Measurements from ENCODE around the gene C2orf81.

GRCh38 chr2:74385396-74385795, 36.0 kb downstream of the C2orf81 start:
- no peak for TF ChIP-seq CTCF (IDR thresholded peaks at IDR 0.05; ENCODE audit: low read depth, low read length)
- TF ChIP-seq POLR2A (IDR thresholded peaks at IDR 0.05; ENCODE audit: extremely low read depth, insufficient read length) = no peak
- no peak for TF ChIP-seq MYC (IDR thresholded peaks at IDR 0.05; ENCODE audit: low read depth, low read length)
- no peak for TF ChIP-seq MAX (IDR thresholded peaks at IDR 0.05; ENCODE audit: low read depth, low read length)

Measured in NB4 (cell line).